K562 (cell line): ENCODE results near the gene SLC2A9. TPM values are rescaled to one million over a fixed set of nuclear protein-coding genes. Genes with fewer than 3 reads are reported as not detected.

ENCODE experiments used
- ATAC-seq: fragments of 200-7000 bp; cut with Tn5 transposase; 3 replicates; pipeline ENCODE4 v1.9.1; 2020; ENCODE audit warnings: moderate library complexity
- BruUV-seq: library from RNA; stranded (reverse); fragments of 400-500 nt; replicated peaks from 2 replicates; lab custom pipeline; 2021; lab: Mats Ljungman, UMichigan
- CTCF ChIA-PET: fragments of 300-600 bp; formaldehyde crosslinking; extraction: SDS; loops from one replicate; lab custom pipeline; 2021; ENCODE audit warnings: low intra/inter-chr PET ratio; lab: Yijun Ruan, JAX
- POLR2A ChIA-PET: fragments of 300-600, 350-650 bp; sonication (Branson Sonifier 250); formaldehyde crosslinking; extraction: SDS; loops from one replicate; lab custom pipeline; 2021; ENCODE audit warnings: antibody characterized with exemption, inconsistent platforms; lab: Yijun Ruan, JAX
- DNase-seq, 4 experiments: peaks; one replicate each; pipeline versions ENCODE4 v3.0.0 to v3.0.0-alpha.2; 2011 to 2018; ENCODE audit warnings: low spot score in 3 of 4, mixed read lengths in 3 of 4; ENCODE audit errors: extremely low read depth in 1 of 4
- FAIRE-seq: peaks from 2 replicates; lab custom pipeline; 2011; peaks lifted over from hg19 to GRCh38; lab: Jason Lieb, UNC
- H2AFZ ChIP-seq: 2 replicates; pipeline ENCODE4 v1.6.0; 2011; ENCODE audit warnings: low read depth, low read length, control low read depth, inconsistent platforms
- H3K27ac ChIP-seq: fragments of 200-600 bp; 3 replicates; pipeline ENCODE4 v1.8.0; 2011; ENCODE audit warnings: low read depth, mild to moderate bottlenecking, control low read depth, inconsistent platforms, low read length, moderate library complexity, mixed read lengths; ENCODE audit errors: extremely low read depth
- H3K27me3 ChIP-seq, 2 experiments: fragments of 300-600 bp in 1 of 2; 2 replicates in 1 of 2; 3 replicates in 1 of 2; pipeline versions ENCODE4 v1.6.0 to v1.8.0; 2011; ENCODE audit warnings: inconsistent platforms in 2 of 2, low read length in 2 of 2, mild to moderate bottlenecking in 1 of 2, mixed read lengths in 1 of 2, moderate library complexity in 1 of 2; ENCODE audit not compliant: control insufficient read depth in 2 of 2, insufficient read depth in 2 of 2
- H3K36me3 ChIP-seq: fragments of 300-600 bp; 3 replicates; pipeline ENCODE4 v1.8.0; 2011; ENCODE audit warnings: mild to moderate bottlenecking, low read length, inconsistent platforms; ENCODE audit not compliant: control insufficient read depth, insufficient read depth
- H3K4me1 ChIP-seq, 2 experiments: fragments of 200-600 bp in 1 of 2; replicated peaks in 1 of 2; 2 replicates in 1 of 2; 3 replicates in 1 of 2; pipeline versions ENCODE4 v1.5.1 to v1.8.0; 2011; ENCODE audit warnings: inconsistent platforms in 2 of 2, low read length in 2 of 2, mild to moderate bottlenecking in 1 of 2, mixed read lengths in 1 of 2, moderate library complexity in 1 of 2; ENCODE audit not compliant: control insufficient read depth in 2 of 2, insufficient read depth in 2 of 2
- H3K4me2 ChIP-seq: 2 replicates; pipeline ENCODE4 v1.6.1; 2011; ENCODE audit warnings: low read length, control low read depth, inconsistent platforms, mixed read lengths; ENCODE audit not compliant: insufficient read depth
- H3K4me3 ChIP-seq: fragments of 200-600 bp; sonication (generic), shearing (Covaris generic); 2 replicates; pipeline ENCODE4 v1.5.1; 2016; ENCODE audit warnings: control low read depth, inconsistent platforms
- H3K79me2 ChIP-seq: fragments of 200-600 bp; 3 replicates; pipeline ENCODE4 v1.8.0; 2011; ENCODE audit warnings: low read length, inconsistent platforms; ENCODE audit not compliant: control insufficient read depth, insufficient read depth
- H3K9ac ChIP-seq, 2 experiments: 2 replicates each; pipeline versions ENCODE4 v1.6.0 to v1.6.1; 2011; ENCODE audit warnings: low read depth in 2 of 2, low read length in 2 of 2, control low read depth in 1 of 2, inconsistent platforms in 1 of 2, mild to moderate bottlenecking in 1 of 2, mixed read lengths in 1 of 2; ENCODE audit not compliant: insufficient read depth in 1 of 2
- H3K9me1 ChIP-seq: one replicate; pipeline ENCODE4 v1.6.0; 2011; ENCODE audit warnings: inconsistent platforms, mild to moderate bottlenecking, low read length, moderate library complexity; ENCODE audit not compliant: control insufficient read depth, insufficient read depth
- H3K9me3 ChIP-seq: replicated peaks from 2 replicates; pipeline ENCODE4 v1.5.1; 2011; ENCODE audit warnings: low read depth, low read length, inconsistent platforms; ENCODE audit not compliant: control insufficient read depth, insufficient read depth
- H4K20me1 ChIP-seq: replicated peaks from 2 replicates; pipeline ENCODE4 v1.6.1; 2011; ENCODE audit warnings: low read length, inconsistent platforms, mixed read lengths; ENCODE audit not compliant: control insufficient read depth, insufficient read depth
- DEAF1 ChIP-seq: fragments of 450-650 bp; formaldehyde crosslinking; IDR thresholded peaks from 2 replicates; pipeline ENCODE4 v1.4.0; 2020; ENCODE audit warnings: mild to moderate bottlenecking, moderate library complexity
- HDAC3 ChIP-seq: fragments of 450-650 bp; IDR thresholded peaks from 2 replicates; pipeline ENCODE4 v1.6.1; 2018; ENCODE audit warnings: borderline replicate concordance, mild to moderate bottlenecking, moderate library complexity; ENCODE audit not compliant: partially characterized antibody
- RAD21 ChIP-seq, 2 experiments: fragments of 250-450 bp in 1 of 2; fragments of 450-650 bp in 1 of 2; sonication (Bioruptor Pico) in 1 of 2; formaldehyde crosslinking in 1 of 2; IDR thresholded peaks in 1 of 2; conservative IDR thresholded peaks in 1 of 2; 2 replicates each; pipeline versions ENCODE4 v1.4.0 to v1.8.0; 2020 to 2022; ENCODE audit warnings: mild to moderate bottlenecking in 2 of 2, moderate library complexity in 1 of 2
- RB1 ChIP-seq: fragments of 450-650 bp; IDR thresholded peaks from 2 replicates; pipeline ENCODE4 v1.6.1; 2017; ENCODE audit warnings: low read depth, mild to moderate bottlenecking
- REST ChIP-seq, 2 experiments: fragments of 450-650 bp; formaldehyde crosslinking in 1 of 2; IDR thresholded peaks; 2 replicates each; pipeline versions ENCODE4 v1.4.0 to v1.6.1; 2014 to 2020; ENCODE audit warnings: mild to moderate bottlenecking in 2 of 2, borderline replicate concordance in 1 of 2, low read depth in 1 of 2
- RUNX1 ChIP-seq: sonication (generic); IDR thresholded peaks from 2 replicates; pipeline ENCODE4 v1.6.1; 2016; ENCODE audit warnings: antibody characterized with exemption, low read depth
- SMC3 ChIP-seq: conservative IDR thresholded peaks from 2 replicates; pipeline ENCODE4 v1.6.1; 2011; ENCODE audit warnings: low read depth, low read length, improper control_type of control experiment; ENCODE audit not compliant: insufficient read depth
- WGBS: fragments of 100-300 bp; shearing (Covaris generic); methylation state at CpG from one replicate; pipeline ENCODE4 v1.1.6; 2016; ENCODE audit warnings: low coverage, mixed read lengths; ENCODE audit not compliant: insufficient coverage; ENCODE audit errors: missing lambda C conversion rate; 5-methylcytosine and 5-hydroxymethylcytosine counted together
- in situ Hi-C: fragments of 300-500 bp; cut with MboI; formaldehyde crosslinking; loops from 4 replicates; pipeline ENCODE4 v1.15.0; 2018; ENCODE audit warnings: inconsistent platforms, mixed read lengths
- intact Hi-C: fragments of 100-400 bp; cut with micrococcal nuclease; formaldehyde crosslinking; loops from 2 replicates; pipeline ENCODE4 v1.14.2; 2022
- polyA plus RNA-seq, 8 experiments: library from polyadenylated mRNA; depleted of rRNA in 4 of 8; stranded (reverse) in 5 of 8; unstranded in 3 of 8; fragments of >200 nt; fragmentation: Nextera tagmentation in 2 of 8; fragmentation: Illumina TruSeq in 1 of 8; extraction: Ambion mirVana in 2 of 8; extraction: Trizol in 1 of 8; gene quantifications; 2 replicates each; pipeline versions ENCODE4 v1.2.1 to v1.2.3, GENCODE V29; 2011 to 2014; ENCODE audit warnings: inconsistent platforms in 1 of 8, missing spikeins in 1 of 8
- total RNA-seq, 7 experiments: library from RNA; depleted of rRNA in 6 of 7; stranded (reverse); fragments of >200 nt in 6 of 7; fragmentation: Illumina TruSeq in 2 of 7; extraction: Trizol in 2 of 7; gene quantifications; 2 replicates each; pipeline versions ENCODE4 v1.2.1 to v1.2.3, GENCODE V29; 2011 to 2021; ENCODE audit warnings: low replicate concordance in 1 of 7

The SLC2A9 gene
- total and polyA plus RNA-seq, 9 of the 15 experiments (the other 6 are each of a cell fraction or from before 2014, with no cell fraction given) = 0.15 to 1.9 (median 0.76) TPM

GRCh38 chr4:10015140-10015753, 6.0 kb downstream of the SLC2A9 start:
- WGBS = 4% methylated on average over 6 of the region's 7 CpGs
- no TSS peak for BruUV-seq
- in situ Hi-C loops = loop anchor here (5.0 kb wide), 2 partner anchors 253 to 313 kb away; no protein-coding TSS in a partner anchor
- TF ChIP-seq HDAC3 (no peak), RB1 (no peak), SMC3 (0 out of 2 replicates have a peak, but pooled peaks have one; percentile 37), REST (IDR thresholded peaks at IDR 0.05; ENCODE audit: borderline replicate concordance) (peak; percentile 56), REST (CRISPR knock-in tag; IDR thresholded peaks at IDR 0.05; ENCODE audit: low read depth) (no peak), DEAF1 (CRISPR knock-in tag) (peak; percentile 61), RAD21 (CRISPR knock-in tag; conservative IDR thresholded peaks at IDR 0.05 in 1 of 2, IDR thresholded peaks at IDR 0.05 in 1 of 2) (peak; percentile 69 to 78), RUNX1 (no peak)

More at GRCh38 chr4:10015140-10015753, 6.0 kb downstream of the SLC2A9 start:
- DNase-seq (peak in 1 of 4 experiments; percentile 37), ATAC-seq (no peak), FAIRE-seq (peak; percentile 64)
- Histone ChIP-seq H3K36me3 (no peaks in the 10 kb centered on the region), H3K4me1 (peaks cover 12 to 16% of the 10 kb centered on the region in 2 experiments; a peak in 4 of 5 replicates), H3K9me1 (no peaks in the 10 kb centered on the region), H3K27me3 (peaks cover 0 to 6% of the 10 kb centered on the region in 2 experiments; a peak in 1 of 5 replicates), H4K20me1 (0 out of 2 replicates have a peak, but pooled peaks cover 3% of the 10 kb centered on the region), H3K4me2 (no peak overlapping the region), H2AFZ (no peak overlapping the region), H3K9ac (no peak overlapping the region), H3K27ac (no peak overlapping the region), H3K79me2 (no peaks in the 10 kb centered on the region), H3K9me3 (no peaks in the 10 kb centered on the region), H3K4me3 (no peak overlapping the region)
- intact Hi-C loops = loop anchor here (5.0 kb wide), 1 partner anchor 118 kb away; no protein-coding TSS in a partner anchor
- ChIA-PET CTCF (interaction anchor here (0.6 to 3.5 kb wide), 3 partner anchors 73 to 251 kb away, joined by 3 to 15 read pairs (median 4); no protein-coding TSS in a partner anchor), POLR2A (interaction anchor here (0.6 kb wide), 1 partner anchor 36 kb away, joined by 4 read pairs; no protein-coding TSS in a partner anchor)
